ENCODE results near the gene SIL1. TPM values are rescaled to one million over a fixed set of nuclear protein-coding genes. Genes with fewer than 3 reads are reported as not detected.

The SIL1 gene
- total RNA-seq, 1 experiment from 2014 or later: 10.7 TPM

DNA sequence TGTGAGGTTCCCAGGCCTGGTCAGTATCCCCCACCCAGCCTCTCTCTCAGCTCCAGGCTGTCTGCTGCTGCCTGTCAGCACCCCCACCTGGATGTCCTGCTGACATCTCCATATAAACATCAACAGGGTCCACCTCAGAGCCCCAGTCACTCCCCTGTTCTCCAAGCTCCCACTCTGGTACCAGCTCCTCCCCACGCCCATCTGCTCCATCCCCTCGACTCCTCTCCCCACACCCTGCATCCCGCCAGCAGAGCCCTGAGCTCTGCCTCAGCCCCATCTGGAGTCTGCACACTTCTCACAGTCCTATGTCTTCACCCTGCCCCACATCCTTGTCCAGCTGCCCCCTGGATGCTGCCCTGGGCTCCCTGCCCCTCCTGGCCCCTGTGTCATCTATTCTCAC is 255.3 kb downstream of the SIL1 start:
- peaks cover 41% of the 10 kb centered on the region for H3K4me1 Mint-ChIP-seq
- no peak for ATAC-seq
- no peaks in the 10 kb centered on the region for H3K9me3 Mint-ChIP-seq
- H3K4me3 Mint-ChIP-seq: no peak overlapping the region
- no peaks in the 10 kb centered on the region for H3K36me3 Mint-ChIP-seq
- TF ChIP-seq NR1H2 (CRISPR knock-in tag; IDR thresholded peaks at IDR 0.05) (no peak), MYBL2 (CRISPR knock-in tag; IDR thresholded peaks at IDR 0.05) (no peak), SP1 (CRISPR knock-in tag; conservative IDR thresholded peaks at IDR 0.05) (no peak), TP53 (CRISPR knock-in tag; IDR thresholded peaks at IDR 0.05) (no peak), HMGA2 (CRISPR knock-in tag; IDR thresholded peaks at IDR 0.05) (no peak), GRHL2 (CRISPR knock-in tag; IDR thresholded peaks at IDR 0.05; ENCODE audit: insufficient replicate concordance, severe bottlenecking) (no peak), E2F1 (CRISPR knock-in tag; IDR thresholded peaks at IDR 0.05) (no peak), ZNF232 (CRISPR knock-in tag; IDR thresholded peaks at IDR 0.05) (no peak)
- TF ChIP-seq, protein P1, sequence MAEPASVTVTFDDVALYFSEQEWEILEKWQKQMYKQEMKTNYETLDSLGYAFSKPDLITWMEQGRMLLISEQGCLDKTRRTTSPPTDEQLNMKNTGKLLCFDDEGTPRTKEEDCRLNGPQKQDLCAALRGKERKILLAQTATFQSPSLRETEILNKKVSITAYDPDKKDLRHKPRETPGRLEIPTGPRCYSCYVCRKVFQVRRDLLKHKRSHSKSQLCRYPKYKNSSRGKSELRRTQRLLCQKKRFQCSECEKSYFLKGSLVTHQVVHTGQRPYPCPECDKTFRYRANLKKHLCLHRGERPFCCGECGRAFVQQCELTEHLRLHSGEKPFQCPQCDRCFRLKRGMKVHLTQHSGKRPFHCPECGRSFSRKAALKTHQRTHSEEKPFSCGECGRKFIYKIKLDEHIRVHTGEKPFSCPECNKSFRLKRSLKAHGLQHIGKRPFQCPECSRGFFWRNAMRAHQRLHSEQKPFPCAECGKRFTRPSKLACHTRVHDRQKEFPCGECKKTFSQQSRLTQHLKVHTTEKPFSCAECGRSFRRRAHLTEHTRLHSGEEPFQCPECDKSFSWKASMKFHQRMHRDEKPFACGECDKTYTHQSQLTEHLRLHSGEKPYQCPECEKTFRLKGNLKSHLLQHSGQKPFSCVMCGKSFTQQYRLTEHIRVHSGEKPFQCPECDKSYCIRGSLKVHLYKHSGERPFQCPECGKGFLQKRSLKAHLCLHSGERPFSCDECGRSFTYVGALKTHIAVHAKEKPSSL (CRISPR knock-in tag; conservative IDR thresholded peaks at IDR 0.05): no peak
- no peak for DNase-seq (ENCODE audit: low spot score)
- H3K27me3 Mint-ChIP-seq (ENCODE audit: low read depth): no peaks in the 10 kb centered on the region
- H3K27ac Mint-ChIP-seq: no peak overlapping the region
- ChIA-PET POLR2A (interaction anchor here (1.6 kb wide), 1 partner anchor 218 kb away, joined by 3 read pairs; no protein-coding TSS in a partner anchor), CTCF (interaction anchor here (0.6 to 1.3 kb wide), 4 partner anchors 10 to 493 kb away, joined by 3 to 4 read pairs (median 3); no protein-coding TSS in a partner anchor)

DNA sequence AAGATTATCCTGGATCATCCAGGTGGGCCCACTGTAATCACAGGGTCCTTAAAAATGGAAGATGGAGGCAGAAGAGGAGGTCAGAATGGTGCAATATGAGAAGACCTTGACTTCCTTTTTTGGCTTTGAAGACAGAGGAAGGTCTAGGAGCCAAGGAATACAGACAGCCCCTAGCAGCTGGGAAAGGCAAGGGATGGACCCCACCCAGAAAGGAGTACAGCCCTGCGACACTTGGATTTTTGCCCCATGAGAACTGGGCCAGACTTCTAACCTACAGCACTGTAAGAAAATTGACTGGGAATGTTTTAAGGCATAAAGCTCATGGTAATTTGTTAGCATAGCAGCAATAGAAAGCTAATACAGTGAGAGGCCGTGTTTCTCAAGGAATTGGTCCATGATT is 256.1 kb downstream of the SIL1 start:
- no peak overlapping the region for H3K27ac Mint-ChIP-seq
- H3K4me3 Mint-ChIP-seq: no peak overlapping the region
- no peaks in the 10 kb centered on the region for H3K27me3 Mint-ChIP-seq (ENCODE audit: low read depth)
- no peak for ATAC-seq
- no peak for DNase-seq (ENCODE audit: low spot score)
- ChIA-PET POLR2A (interaction anchor here (1.6 kb wide), 1 partner anchor 217 kb away, joined by 3 read pairs; no protein-coding TSS in a partner anchor), CTCF (no interaction called here)
- no peaks in the 10 kb centered on the region for H3K9me3 Mint-ChIP-seq
- H3K36me3 Mint-ChIP-seq: no peaks in the 10 kb centered on the region
- peaks cover 39% of the 10 kb centered on the region for H3K4me1 Mint-ChIP-seq
- TF ChIP-seq, protein P2, sequence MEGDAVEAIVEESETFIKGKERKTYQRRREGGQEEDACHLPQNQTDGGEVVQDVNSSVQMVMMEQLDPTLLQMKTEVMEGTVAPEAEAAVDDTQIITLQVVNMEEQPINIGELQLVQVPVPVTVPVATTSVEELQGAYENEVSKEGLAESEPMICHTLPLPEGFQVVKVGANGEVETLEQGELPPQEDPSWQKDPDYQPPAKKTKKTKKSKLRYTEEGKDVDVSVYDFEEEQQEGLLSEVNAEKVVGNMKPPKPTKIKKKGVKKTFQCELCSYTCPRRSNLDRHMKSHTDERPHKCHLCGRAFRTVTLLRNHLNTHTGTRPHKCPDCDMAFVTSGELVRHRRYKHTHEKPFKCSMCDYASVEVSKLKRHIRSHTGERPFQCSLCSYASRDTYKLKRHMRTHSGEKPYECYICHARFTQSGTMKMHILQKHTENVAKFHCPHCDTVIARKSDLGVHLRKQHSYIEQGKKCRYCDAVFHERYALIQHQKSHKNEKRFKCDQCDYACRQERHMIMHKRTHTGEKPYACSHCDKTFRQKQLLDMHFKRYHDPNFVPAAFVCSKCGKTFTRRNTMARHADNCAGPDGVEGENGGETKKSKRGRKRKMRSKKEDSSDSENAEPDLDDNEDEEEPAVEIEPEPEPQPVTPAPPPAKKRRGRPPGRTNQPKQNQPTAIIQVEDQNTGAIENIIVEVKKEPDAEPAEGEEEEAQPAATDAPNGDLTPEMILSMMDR (IDR thresholded peaks at IDR 0.05): no peak
- TF ChIP-seq, protein P3, sequence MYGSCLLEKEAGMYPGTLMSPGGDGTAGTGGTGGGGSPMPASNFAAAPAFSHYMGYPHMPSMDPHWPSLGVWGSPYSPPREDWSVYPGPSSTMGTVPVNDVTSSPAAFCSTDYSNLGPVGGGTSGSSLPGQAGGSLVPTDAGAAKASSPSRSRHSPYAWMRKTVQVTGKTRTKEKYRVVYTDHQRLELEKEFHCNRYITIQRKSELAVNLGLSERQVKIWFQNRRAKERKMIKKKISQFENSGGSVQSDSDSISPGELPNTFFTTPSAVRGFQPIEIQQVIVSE (CRISPR knock-in tag; IDR thresholded peaks at IDR 0.05; ENCODE audit: borderline replicate concordance): no peak
- no peak for TF ChIP-seq FOXP1 (CRISPR knock-in tag; IDR thresholded peaks at IDR 0.05; ENCODE audit: borderline replicate concordance)
- no peak for TF ChIP-seq ELF4 (CRISPR knock-in tag; IDR thresholded peaks at IDR 0.05; ENCODE audit: low read depth)
- no peak for TF ChIP-seq ETV6 (CRISPR knock-in tag; IDR thresholded peaks at IDR 0.05)
- TF ChIP-seq, protein P4, sequence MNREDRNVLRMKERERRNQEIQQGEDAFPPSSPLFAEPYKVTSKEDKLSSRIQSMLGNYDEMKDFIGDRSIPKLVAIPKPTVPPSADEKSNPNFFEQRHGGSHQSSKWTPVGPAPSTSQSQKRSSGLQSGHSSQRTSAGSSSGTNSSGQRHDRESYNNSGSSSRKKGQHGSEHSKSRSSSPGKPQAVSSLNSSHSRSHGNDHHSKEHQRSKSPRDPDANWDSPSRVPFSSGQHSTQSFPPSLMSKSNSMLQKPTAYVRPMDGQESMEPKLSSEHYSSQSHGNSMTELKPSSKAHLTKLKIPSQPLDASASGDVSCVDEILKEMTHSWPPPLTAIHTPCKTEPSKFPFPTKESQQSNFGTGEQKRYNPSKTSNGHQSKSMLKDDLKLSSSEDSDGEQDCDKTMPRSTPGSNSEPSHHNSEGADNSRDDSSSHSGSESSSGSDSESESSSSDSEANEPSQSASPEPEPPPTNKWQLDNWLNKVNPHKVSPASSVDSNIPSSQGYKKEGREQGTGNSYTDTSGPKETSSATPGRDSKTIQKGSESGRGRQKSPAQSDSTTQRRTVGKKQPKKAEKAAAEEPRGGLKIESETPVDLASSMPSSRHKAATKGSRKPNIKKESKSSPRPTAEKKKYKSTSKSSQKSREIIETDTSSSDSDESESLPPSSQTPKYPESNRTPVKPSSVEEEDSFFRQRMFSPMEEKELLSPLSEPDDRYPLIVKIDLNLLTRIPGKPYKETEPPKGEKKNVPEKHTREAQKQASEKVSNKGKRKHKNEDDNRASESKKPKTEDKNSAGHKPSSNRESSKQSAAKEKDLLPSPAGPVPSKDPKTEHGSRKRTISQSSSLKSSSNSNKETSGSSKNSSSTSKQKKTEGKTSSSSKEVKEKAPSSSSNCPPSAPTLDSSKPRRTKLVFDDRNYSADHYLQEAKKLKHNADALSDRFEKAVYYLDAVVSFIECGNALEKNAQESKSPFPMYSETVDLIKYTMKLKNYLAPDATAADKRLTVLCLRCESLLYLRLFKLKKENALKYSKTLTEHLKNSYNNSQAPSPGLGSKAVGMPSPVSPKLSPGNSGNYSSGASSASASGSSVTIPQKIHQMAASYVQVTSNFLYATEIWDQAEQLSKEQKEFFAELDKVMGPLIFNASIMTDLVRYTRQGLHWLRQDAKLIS (CRISPR knock-in tag; IDR thresholded peaks at IDR 0.05; ENCODE audit: borderline replicate concordance): no peak
- no peak for TF ChIP-seq ERG (CRISPR knock-in tag; IDR thresholded peaks at IDR 0.05)
- TF ChIP-seq NFYB (CRISPR knock-in tag; conservative IDR thresholded peaks at IDR 0.05; ENCODE audit: low read depth): no peak
- TF ChIP-seq, protein P5, sequence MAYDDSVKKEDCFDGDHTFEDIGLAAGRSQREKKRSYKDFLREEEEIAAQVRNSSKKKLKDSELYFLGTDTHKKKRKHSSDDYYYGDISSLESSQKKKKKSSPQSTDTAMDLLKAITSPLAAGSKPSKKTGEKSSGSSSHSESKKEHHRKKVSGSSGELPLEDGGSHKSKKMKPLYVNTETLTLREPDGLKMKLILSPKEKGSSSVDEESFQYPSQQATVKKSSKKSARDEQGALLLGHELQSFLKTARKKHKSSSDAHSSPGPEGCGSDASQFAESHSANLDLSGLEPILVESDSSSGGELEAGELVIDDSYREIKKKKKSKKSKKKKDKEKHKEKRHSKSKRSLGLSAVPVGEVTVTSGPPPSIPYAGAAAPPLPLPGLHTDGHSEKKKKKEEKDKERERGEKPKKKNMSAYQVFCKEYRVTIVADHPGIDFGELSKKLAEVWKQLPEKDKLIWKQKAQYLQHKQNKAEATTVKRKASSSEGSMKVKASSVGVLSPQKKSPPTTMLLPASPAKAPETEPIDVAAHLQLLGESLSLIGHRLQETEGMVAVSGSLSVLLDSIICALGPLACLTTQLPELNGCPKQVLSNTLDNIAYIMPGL (CRISPR knock-in tag; IDR thresholded peaks at IDR 0.05): no peak
- no peak for TF ChIP-seq ZBTB43 (CRISPR knock-in tag; IDR thresholded peaks at IDR 0.05)
- TF ChIP-seq E2F1 (CRISPR knock-in tag; IDR thresholded peaks at IDR 0.05): no peak

Data from WTC11 (cell line).